ENCODE results near the gene UBE4B.

GRCh38 chr1:10059342-10059718, 26.6 kb downstream of the UBE4B start:
- TF ChIP-seq, protein P1, sequence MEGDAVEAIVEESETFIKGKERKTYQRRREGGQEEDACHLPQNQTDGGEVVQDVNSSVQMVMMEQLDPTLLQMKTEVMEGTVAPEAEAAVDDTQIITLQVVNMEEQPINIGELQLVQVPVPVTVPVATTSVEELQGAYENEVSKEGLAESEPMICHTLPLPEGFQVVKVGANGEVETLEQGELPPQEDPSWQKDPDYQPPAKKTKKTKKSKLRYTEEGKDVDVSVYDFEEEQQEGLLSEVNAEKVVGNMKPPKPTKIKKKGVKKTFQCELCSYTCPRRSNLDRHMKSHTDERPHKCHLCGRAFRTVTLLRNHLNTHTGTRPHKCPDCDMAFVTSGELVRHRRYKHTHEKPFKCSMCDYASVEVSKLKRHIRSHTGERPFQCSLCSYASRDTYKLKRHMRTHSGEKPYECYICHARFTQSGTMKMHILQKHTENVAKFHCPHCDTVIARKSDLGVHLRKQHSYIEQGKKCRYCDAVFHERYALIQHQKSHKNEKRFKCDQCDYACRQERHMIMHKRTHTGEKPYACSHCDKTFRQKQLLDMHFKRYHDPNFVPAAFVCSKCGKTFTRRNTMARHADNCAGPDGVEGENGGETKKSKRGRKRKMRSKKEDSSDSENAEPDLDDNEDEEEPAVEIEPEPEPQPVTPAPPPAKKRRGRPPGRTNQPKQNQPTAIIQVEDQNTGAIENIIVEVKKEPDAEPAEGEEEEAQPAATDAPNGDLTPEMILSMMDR (IDR thresholded peaks at IDR 0.05) = no peak
- no peak for TF ChIP-seq EZH2 (IDR thresholded peaks at IDR 0.05; ENCODE audit: borderline replicate concordance, insufficient read depth, low read depth, low read length, poor library complexity, severe bottlenecking)

Measured in B cell (primary cell).